NCI-H1417 treated with DMSO at 0.1 percent for 48 hours (cell line): ENCODE measurements around the gene TP53.
A peak's percentile ranks its signal among the peaks of the same experiment; 100 is the strongest.

Experiments
- DNase-seq: peaks from one replicate; lab custom pipeline; 2025; lab: John Stamatoyannopoulos, UW

The TP53 gene

GRCh38 chr17:7687072-7687907, at the start of gene TP53:
TP53 (minus strand) TSS chr17:7687490; CDS start chr17:7676594, 10,896 bp downstream.
- peak; percentile 38 for DNase-seq

GRCh38 chr17:7732981-7733539, 45.8 kb upstream of the TP53 start:
- no peak for DNase-seq

GRCh38 chr17:7729816-7730215, 42.5 kb upstream of the TP53 start:
- DNase-seq, result no peak

- DNase-seq, result no peak
Observed at GRCh38 chr17:7727886-7728285, 40.6 kb upstream of the TP53 start.

- no peak for DNase-seq
Observed at GRCh38 chr17:7721612-7722011, 34.3 kb upstream of the TP53 start.

- DNase-seq, result no peak
Observed at GRCh38 chr17:7720125-7720524, 32.8 kb upstream of the TP53 start.

GRCh38 chr17:7719661-7720060, 32.4 kb upstream of the TP53 start:
- no peak for DNase-seq

- DNase-seq, result no peak
Observed at GRCh38 chr17:7717756-7718350, 30.6 kb upstream of the TP53 start.

GRCh38 chr17:7716901-7717755, 29.8 kb upstream of the TP53 start, which contains the start of gene DNAH2:
DNAH2 (plus strand) TSS chr17:7717744; CDS start chr17:7719735, 1,991 bp downstream.
- DNase-seq, result peak; percentile 63

- DNase-seq, result no peak
Observed at GRCh38 chr17:7715936-7716886, 28.9 kb upstream of the TP53 start.

GRCh38 chr17:7714721-7715594, 27.7 kb upstream of the TP53 start:
- no peak for DNase-seq

GRCh38 chr17:7713782-7714181, 26.5 kb upstream of the TP53 start:
- DNase-seq, result no peak

- DNase-seq, result no peak
Observed at GRCh38 chr17:7712111-7712771, 25.0 kb upstream of the TP53 start.

- no peak for DNase-seq
Observed at GRCh38 chr17:7711051-7711755, 23.9 kb upstream of the TP53 start.

- DNase-seq, result no peak
Observed at GRCh38 chr17:7710301-7710700, 23.0 kb upstream of the TP53 start.

GRCh38 chr17:7709031-7709430, 21.7 kb upstream of the TP53 start:
- DNase-seq, result no peak

- no peak for DNase-seq
Observed at GRCh38 chr17:7707858-7708750, 20.8 kb upstream of the TP53 start.

- DNase-seq, result no peak
Observed at GRCh38 chr17:7707446-7707845, 20.2 kb upstream of the TP53 start.
